BLaER1 (cell line): Measurements from ENCODE around the gene POU2F3.

ENCODE experiments used
- H3K27ac ChIP-seq: shearing (Covaris generic); formaldehyde crosslinking; 2 replicates; pipeline ENCODE4 v1.8.1; 2022
- H3K27me3 ChIP-seq: shearing (Covaris generic); formaldehyde crosslinking; 2 replicates; pipeline ENCODE4 v1.8.1; 2022
- H3K36me3 ChIP-seq: shearing (Covaris generic); formaldehyde crosslinking; 2 replicates; pipeline ENCODE4 v1.8.1; 2022
- H3K4me1 ChIP-seq: shearing (Covaris generic); formaldehyde crosslinking; 2 replicates; pipeline ENCODE4 v1.8.1; 2022
- H3K4me2 ChIP-seq: shearing (Covaris generic); formaldehyde crosslinking; 2 replicates; pipeline ENCODE4 v1.8.1; 2022
- H3K4me3 ChIP-seq: shearing (Covaris generic); formaldehyde crosslinking; 2 replicates; pipeline ENCODE4 v1.8.1; 2022
- H3K9ac ChIP-seq: shearing (Covaris generic); formaldehyde crosslinking; 2 replicates; pipeline ENCODE4 v1.8.1; 2022
- H3K9me3 ChIP-seq: shearing (Covaris generic); formaldehyde crosslinking; 2 replicates; pipeline ENCODE4 v1.8.1; 2022
- H4K20me1 ChIP-seq: shearing (Covaris generic); formaldehyde crosslinking; 2 replicates; pipeline ENCODE4 v1.8.1; 2022
- Cebpa-rat ChIP-seq: shearing (Covaris generic); IDR thresholded peaks from 2 replicates; pipeline ENCODE4 v1.8.1; 2022

Gene POU2F3

DNA sequence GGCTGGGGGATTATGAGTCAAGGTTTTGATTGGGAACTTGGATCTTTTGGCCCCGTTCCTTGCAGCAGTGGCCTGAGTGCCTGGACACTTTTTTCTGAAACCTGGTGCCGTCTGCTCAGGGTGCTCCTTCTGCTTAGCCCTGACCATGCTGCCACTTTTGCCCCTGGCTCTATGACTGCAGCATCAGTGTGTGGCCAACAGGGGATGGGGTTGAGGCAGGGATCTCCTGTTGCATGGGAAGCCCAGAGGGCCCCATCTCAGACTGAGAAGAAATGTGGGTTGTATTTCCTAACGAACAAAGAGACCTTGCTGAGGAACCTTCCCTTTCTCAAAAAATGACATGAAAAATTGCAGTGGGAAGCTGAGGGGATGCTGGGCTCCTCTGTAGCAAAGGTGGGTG, 18.7 kb downstream of the POU2F3 start:
- Histone ChIP-seq H3K4me2 (no peak overlapping the region), H3K4me1 (peaks cover 9% of the 10 kb centered on the region), H3K36me3 (no peaks in the 10 kb centered on the region), H4K20me1 (no peaks in the 10 kb centered on the region), H3K9ac (no peak overlapping the region), H3K27me3 (peaks cover 10% of the 10 kb centered on the region; the same call in 1 of the 2 replicates), H3K4me3 (no peak overlapping the region), H3K27ac (no peak overlapping the region), H3K9me3 (no peaks in the 10 kb centered on the region)
- no peak for TF ChIP-seq Cebpa-rat

DNA sequence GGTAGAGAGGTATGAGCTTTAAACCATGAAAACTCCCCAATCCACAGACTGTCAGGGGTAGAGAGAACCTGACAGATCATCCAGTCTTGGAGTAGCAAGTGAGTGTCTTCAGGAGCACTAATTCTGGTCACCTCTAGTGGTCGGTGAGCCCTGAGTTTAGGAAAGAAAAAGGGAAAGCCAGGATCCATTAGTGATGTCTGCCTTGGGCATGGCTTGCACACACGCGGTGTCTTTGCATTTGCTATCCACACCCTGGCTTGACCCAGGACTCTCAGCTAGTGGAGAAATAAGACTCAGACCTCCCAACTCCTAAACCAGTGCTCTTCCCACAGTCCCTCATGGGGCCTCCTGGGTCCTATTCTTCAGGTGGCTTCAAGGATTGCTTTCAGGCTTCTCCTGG, 19.3 kb downstream of the POU2F3 start:
- H3K27me3 ChIP-seq: peaks cover 10% of the 10 kb centered on the region; the same call in 1 of the 2 replicates
- no peak overlapping the region for H3K9ac ChIP-seq
- H3K4me1 ChIP-seq: peaks cover 9% of the 10 kb centered on the region
- no peaks in the 10 kb centered on the region for H4K20me1 ChIP-seq
- H3K36me3 ChIP-seq: no peaks in the 10 kb centered on the region
- no peaks in the 10 kb centered on the region for H3K9me3 ChIP-seq
- H3K4me3 ChIP-seq: no peak overlapping the region
- H3K27ac ChIP-seq: no peak overlapping the region
- no peak for TF ChIP-seq Cebpa-rat
- no peak overlapping the region for H3K4me2 ChIP-seq

GRCh38 chr11:120259988-120260565, 20.1 kb downstream of the POU2F3 start:
- Histone ChIP-seq H3K9me3 (no peaks in the 10 kb centered on the region), H3K27me3 (peaks cover 8% of the 10 kb centered on the region; the same call in 1 of the 2 replicates), H3K27ac (no peak overlapping the region), H3K4me3 (no peak overlapping the region), H3K36me3 (no peaks in the 10 kb centered on the region), H4K20me1 (no peaks in the 10 kb centered on the region), H3K4me1 (peaks cover 5% of the 10 kb centered on the region), H3K4me2 (no peak overlapping the region), H3K9ac (no peak overlapping the region)
- no peak for TF ChIP-seq Cebpa-rat

DNA sequence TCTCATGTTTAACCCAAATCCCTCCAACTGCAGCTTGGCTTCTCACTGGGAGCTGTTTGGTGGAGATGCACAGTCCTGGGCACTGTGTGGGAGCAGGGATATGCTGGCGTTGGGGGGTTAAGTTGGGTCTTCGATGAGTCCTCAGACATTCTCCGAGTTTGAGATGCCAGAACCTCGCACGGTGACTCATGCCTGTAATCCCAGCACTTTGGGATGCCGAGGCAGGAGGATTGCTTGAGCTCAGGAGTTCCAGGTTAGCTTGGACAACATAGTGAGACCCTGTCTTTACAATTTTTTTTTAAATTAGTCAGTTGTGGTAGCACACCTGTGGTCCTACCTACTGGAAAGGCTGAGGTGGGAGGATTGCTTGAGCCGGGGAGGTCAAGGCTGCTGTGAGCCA, 20.7 kb downstream of the POU2F3 start:
- H4K20me1 ChIP-seq: no peaks in the 10 kb centered on the region
- H3K4me3 ChIP-seq: no peak overlapping the region
- H3K27me3 ChIP-seq: peaks cover 3% of the 10 kb centered on the region; the same call in 1 of the 2 replicates
- no peak overlapping the region for H3K4me2 ChIP-seq
- H3K9ac ChIP-seq: no peak overlapping the region
- no peak overlapping the region for H3K27ac ChIP-seq
- no peaks in the 10 kb centered on the region for H3K36me3 ChIP-seq
- H3K4me1 ChIP-seq: no peaks in the 10 kb centered on the region
- H3K9me3 ChIP-seq: no peaks in the 10 kb centered on the region
- no peak for TF ChIP-seq Cebpa-rat

DNA sequence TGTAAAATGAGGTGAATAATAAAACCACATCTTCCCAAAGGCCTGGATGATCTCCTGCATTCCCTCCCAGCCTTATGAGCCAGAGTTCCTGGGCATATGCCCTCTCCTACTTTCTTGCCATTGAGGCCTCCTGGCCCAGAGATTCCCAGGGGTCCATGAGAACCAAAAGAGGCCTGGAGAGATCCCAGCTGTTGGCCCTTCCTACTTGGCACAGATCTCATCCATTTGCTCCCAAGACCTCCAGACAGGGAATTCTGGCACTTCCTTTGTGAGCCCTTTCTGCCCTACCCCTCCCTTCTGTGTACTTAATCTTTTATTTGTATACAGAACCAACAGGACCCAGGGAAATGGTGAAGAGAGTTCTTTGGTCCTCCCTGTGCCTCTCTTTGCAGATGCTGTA, 21.4 kb downstream of the POU2F3 start:
- H3K36me3 ChIP-seq: no peaks in the 10 kb centered on the region
- no peak overlapping the region for H3K4me3 ChIP-seq
- no peak overlapping the region for H3K27ac ChIP-seq
- no peaks in the 10 kb centered on the region for H3K27me3 ChIP-seq
- H4K20me1 ChIP-seq: no peaks in the 10 kb centered on the region
- H3K9ac ChIP-seq: no peak overlapping the region
- TF ChIP-seq Cebpa-rat: no peak
- no peaks in the 10 kb centered on the region for H3K9me3 ChIP-seq
- no peak overlapping the region for H3K4me2 ChIP-seq
- H3K4me1 ChIP-seq: no peaks in the 10 kb centered on the region

DNA sequence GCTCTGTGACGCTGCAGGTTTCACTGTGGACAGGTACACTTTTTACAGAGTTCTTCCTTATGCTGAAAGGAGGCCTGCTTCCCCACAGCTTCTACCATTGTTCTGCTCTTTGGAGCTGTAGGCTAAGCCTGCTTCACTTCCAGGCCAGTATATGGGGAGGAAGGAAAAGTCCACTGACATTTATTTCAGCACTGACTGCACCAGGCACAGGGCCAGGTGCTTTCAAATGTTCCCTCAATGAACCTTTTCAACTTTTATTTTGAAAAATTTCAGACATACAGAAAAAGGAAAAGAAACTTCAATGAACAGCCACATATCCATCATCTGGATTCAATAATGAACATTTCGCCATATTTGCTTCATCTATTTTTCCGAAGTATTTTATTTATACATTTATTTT, 22.0 kb downstream of the POU2F3 start:
- H3K9me3 ChIP-seq: no peaks in the 10 kb centered on the region
- H3K4me1 ChIP-seq: no peaks in the 10 kb centered on the region
- H3K9ac ChIP-seq: no peak overlapping the region
- H3K4me2 ChIP-seq: no peak overlapping the region
- H4K20me1 ChIP-seq: no peaks in the 10 kb centered on the region
- no peak overlapping the region for H3K27ac ChIP-seq
- TF ChIP-seq Cebpa-rat: no peak
- H3K36me3 ChIP-seq: no peaks in the 10 kb centered on the region
- H3K27me3 ChIP-seq: no peaks in the 10 kb centered on the region
- no peak overlapping the region for H3K4me3 ChIP-seq

- Histone ChIP-seq H3K4me1 (peaks cover 12% of the 10 kb centered on the region), H3K4me3 (no peak overlapping the region), H3K36me3 (no peaks in the 10 kb centered on the region), H3K4me2 (no peak overlapping the region), H3K27ac (no peak overlapping the region), H3K27me3 (no peaks in the 10 kb centered on the region), H4K20me1 (no peaks in the 10 kb centered on the region), H3K9ac (no peak overlapping the region), H3K9me3 (no peaks in the 10 kb centered on the region)
- TF ChIP-seq Cebpa-rat: no peak
Observed at GRCh38 chr11:120267319-120267718, 27.4 kb downstream of the POU2F3 start.

GRCh38 chr11:120268686-120269085, 28.7 kb downstream of the POU2F3 start:
- Histone ChIP-seq H3K9ac (no peak overlapping the region), H3K4me3 (no peak overlapping the region), H3K4me1 (peaks cover 12% of the 10 kb centered on the region), H3K4me2 (peak overlapping the region; percentile 53), H3K27ac (no peak overlapping the region), H4K20me1 (no peaks in the 10 kb centered on the region), H3K27me3 (no peaks in the 10 kb centered on the region), H3K36me3 (no peaks in the 10 kb centered on the region), H3K9me3 (no peaks in the 10 kb centered on the region)
- TF ChIP-seq Cebpa-rat: no peak

- Histone ChIP-seq H3K4me3 (no peak overlapping the region), H3K9me3 (no peaks in the 10 kb centered on the region), H3K9ac (no peak overlapping the region), H3K27ac (no peak overlapping the region), H3K4me2 (no peak overlapping the region), H3K27me3 (no peaks in the 10 kb centered on the region), H3K36me3 (no peaks in the 10 kb centered on the region), H4K20me1 (no peaks in the 10 kb centered on the region), H3K4me1 (peaks cover 12% of the 10 kb centered on the region)
- no peak for TF ChIP-seq Cebpa-rat
Observed at GRCh38 chr11:120270386-120270785, 30.4 kb downstream of the POU2F3 start.

- Histone ChIP-seq H4K20me1 (no peaks in the 10 kb centered on the region), H3K27ac (no peak overlapping the region), H3K9ac (no peak overlapping the region), H3K4me3 (no peak overlapping the region), H3K27me3 (no peaks in the 10 kb centered on the region), H3K4me1 (peaks cover 12% of the 10 kb centered on the region), H3K9me3 (no peaks in the 10 kb centered on the region), H3K36me3 (no peaks in the 10 kb centered on the region), H3K4me2 (no peak overlapping the region)
- TF ChIP-seq Cebpa-rat: no peak
Observed at GRCh38 chr11:120271672-120272071, 31.7 kb downstream of the POU2F3 start.

GRCh38 chr11:120272303-120272702, 32.4 kb downstream of the POU2F3 start:
- Histone ChIP-seq H3K36me3 (no peaks in the 10 kb centered on the region), H3K4me2 (no peak overlapping the region), H4K20me1 (no peaks in the 10 kb centered on the region), H3K9me3 (no peaks in the 10 kb centered on the region), H3K27ac (no peak overlapping the region), H3K4me1 (peaks cover 12% of the 10 kb centered on the region), H3K9ac (no peak overlapping the region), H3K4me3 (no peak overlapping the region), H3K27me3 (no peaks in the 10 kb centered on the region)
- no peak for TF ChIP-seq Cebpa-rat
